SU-DHL-6 (cell line): ENCODE measurements around the gene ITPR1.

Experiments used
- H2AFZ ChIP-seq: fragments of 200-600 bp; sonication (generic); 2 replicates; pipeline ENCODE4 v1.6.1; 2014; ENCODE audit warnings: low read depth, mild to moderate bottlenecking, moderate library complexity, mixed read lengths, antibody characterized with exemption, low read length; ENCODE audit not compliant: severe bottlenecking
- H3F3A ChIP-seq: fragments of 200-600 bp; shearing (Covaris generic); 2 replicates; pipeline ENCODE4 v1.6.0; 2016; ENCODE audit warnings: antibody characterized with exemption, mild to moderate bottlenecking; ENCODE audit not compliant: insufficient read depth
- H3K27ac ChIP-seq: fragments of 200-600 bp; sonication (generic); 2 replicates; pipeline ENCODE4 v1.5.1; 2016; ENCODE audit warnings: low read depth, mild to moderate bottlenecking, low read length, moderate library complexity, mixed read lengths
- H3K27me3 ChIP-seq: fragments of 200-600 bp; sonication (generic), shearing (Covaris generic); 2 replicates; pipeline ENCODE4 v1.6.0; 2014; ENCODE audit warnings: mild to moderate bottlenecking, low read length
- H3K36me3 ChIP-seq: fragments of 200-600 bp; sonication (generic); 2 replicates; pipeline ENCODE4 v1.6.1; 2014; ENCODE audit warnings: mild to moderate bottlenecking, low read length, mixed read lengths
- H3K4me2 ChIP-seq: fragments of 300-600, 200-600 bp; shearing (Covaris generic), sonication (generic); 2 replicates; pipeline ENCODE4 v1.6.0; 2014; ENCODE audit warnings: low read length, low read depth, mild to moderate bottlenecking; ENCODE audit not compliant: poor library complexity, severe bottlenecking
- H3K4me3 ChIP-seq: fragments of 200-600 bp; sonication (generic); 2 replicates; pipeline ENCODE4 v1.5.1; 2014; ENCODE audit warnings: antibody characterized with exemption, low read length, mild to moderate bottlenecking, mixed read lengths; ENCODE audit not compliant: insufficient read depth, poor library complexity, severe bottlenecking
- H3K79me2 ChIP-seq: fragments of 200-600 bp; sonication (generic); 2 replicates; pipeline ENCODE4 v1.6.1; 2014; ENCODE audit warnings: mild to moderate bottlenecking, low read length, moderate library complexity; ENCODE audit not compliant: insufficient read depth
- H3K9ac ChIP-seq: fragments of 200-600 bp; sonication (generic); 2 replicates; pipeline ENCODE4 v1.7.0; 2014; ENCODE audit warnings: mild to moderate bottlenecking, low read length
- H3K9me2 ChIP-seq: fragments of 200-600 bp; sonication (generic); replicated peaks from 2 replicates; pipeline ENCODE4 v1.6.1; 2014; ENCODE audit warnings: low read length; ENCODE audit not compliant: insufficient read depth
- H3K9me3 ChIP-seq: fragments of 200-600 bp; sonication (generic); 2 replicates; pipeline ENCODE4 v1.6.1; 2014; ENCODE audit warnings: low read length, mixed read lengths; ENCODE audit not compliant: insufficient read depth
- H4K20me1 ChIP-seq: fragments of 200-600 bp; sonication (generic); 2 replicates; pipeline ENCODE4 v1.6.1; 2014; ENCODE audit warnings: low read depth, mild to moderate bottlenecking, antibody characterized with exemption, low read length, moderate library complexity, mixed read lengths
- EZH2phosphoT487 ChIP-seq: fragments of 200-600 bp; sonication (generic), shearing (Covaris generic); conservative IDR thresholded peaks from 2 replicates; pipeline ENCODE4 v1.6.1; 2018; ENCODE audit warnings: mild to moderate bottlenecking, antibody characterized with exemption, low read length, moderate library complexity, mixed read lengths
- TF ChIP-seq, protein P1 (sequence below): fragments of 200-600 bp; sonication (generic); IDR thresholded peaks from one replicate; pipeline ENCODE4 v1.5.1; 2017; ENCODE audit warnings: antibody characterized with exemption, mild to moderate bottlenecking, low read length, moderate library complexity; ENCODE audit not compliant: insufficient read depth, poor library complexity, severe bottlenecking

The ITPR1 gene

DNA sequence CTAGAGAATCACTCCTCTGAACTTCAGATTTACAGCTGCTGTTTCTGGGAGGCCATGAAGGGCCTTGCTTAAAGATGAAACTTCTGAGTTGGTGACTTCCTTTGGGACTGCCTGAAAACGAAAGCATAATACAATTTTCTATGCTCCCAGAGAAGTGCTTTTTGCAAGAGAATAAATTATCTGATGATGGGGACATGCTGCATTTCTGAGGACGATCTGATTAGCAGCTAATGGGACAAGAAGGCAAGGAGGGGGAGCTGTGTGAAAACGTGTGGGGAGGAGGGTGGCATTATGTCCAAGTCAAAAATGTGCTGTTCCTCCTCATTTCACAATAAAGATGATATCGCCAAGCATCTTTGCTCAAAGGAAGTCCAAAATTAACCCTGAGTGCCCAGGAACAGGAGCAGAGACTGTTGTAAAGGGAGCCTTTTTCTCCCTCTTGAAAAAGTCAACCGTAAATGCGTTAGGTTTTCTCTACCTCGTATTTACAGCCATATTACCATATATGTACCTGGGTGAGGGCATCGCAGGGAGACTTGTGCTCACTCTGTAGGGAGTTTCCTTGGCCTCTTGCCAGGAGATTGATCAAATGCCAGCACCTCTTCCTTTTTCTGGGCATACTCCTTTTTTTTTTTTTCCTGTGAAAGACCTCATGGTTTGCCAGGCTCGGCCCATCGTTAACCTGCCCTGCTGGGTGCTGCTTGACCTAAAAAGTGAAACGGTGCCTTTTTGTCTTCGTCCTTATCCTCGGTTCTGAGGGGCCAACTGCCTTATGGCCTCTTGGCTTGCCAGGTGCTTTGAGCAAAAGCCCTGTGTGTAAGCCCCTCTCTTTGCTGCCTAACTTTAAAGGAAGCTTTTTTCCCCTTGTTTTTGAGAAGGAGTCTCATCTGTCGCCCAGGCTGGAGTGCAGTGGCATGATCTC, 11.5 kb downstream of the ITPR1 start:
- H3K4me3 ChIP-seq: no peak overlapping the region
- no peaks in the 10 kb centered on the region for H3F3A ChIP-seq
- no peak for TF ChIP-seq EZH2phosphoT487
- TF ChIP-seq, protein P1, sequence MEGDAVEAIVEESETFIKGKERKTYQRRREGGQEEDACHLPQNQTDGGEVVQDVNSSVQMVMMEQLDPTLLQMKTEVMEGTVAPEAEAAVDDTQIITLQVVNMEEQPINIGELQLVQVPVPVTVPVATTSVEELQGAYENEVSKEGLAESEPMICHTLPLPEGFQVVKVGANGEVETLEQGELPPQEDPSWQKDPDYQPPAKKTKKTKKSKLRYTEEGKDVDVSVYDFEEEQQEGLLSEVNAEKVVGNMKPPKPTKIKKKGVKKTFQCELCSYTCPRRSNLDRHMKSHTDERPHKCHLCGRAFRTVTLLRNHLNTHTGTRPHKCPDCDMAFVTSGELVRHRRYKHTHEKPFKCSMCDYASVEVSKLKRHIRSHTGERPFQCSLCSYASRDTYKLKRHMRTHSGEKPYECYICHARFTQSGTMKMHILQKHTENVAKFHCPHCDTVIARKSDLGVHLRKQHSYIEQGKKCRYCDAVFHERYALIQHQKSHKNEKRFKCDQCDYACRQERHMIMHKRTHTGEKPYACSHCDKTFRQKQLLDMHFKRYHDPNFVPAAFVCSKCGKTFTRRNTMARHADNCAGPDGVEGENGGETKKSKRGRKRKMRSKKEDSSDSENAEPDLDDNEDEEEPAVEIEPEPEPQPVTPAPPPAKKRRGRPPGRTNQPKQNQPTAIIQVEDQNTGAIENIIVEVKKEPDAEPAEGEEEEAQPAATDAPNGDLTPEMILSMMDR: no peak
- no peaks in the 10 kb centered on the region for H4K20me1 ChIP-seq
- H3K27me3 ChIP-seq: no peaks in the 10 kb centered on the region
- no peak overlapping the region for H3K27ac ChIP-seq
- H3K9ac ChIP-seq: no peak overlapping the region
- peak overlapping the region; percentile 24 for H3K4me2 ChIP-seq
- H3K36me3 ChIP-seq: no peaks in the 10 kb centered on the region
- no peaks in the 10 kb centered on the region for H3K79me2 ChIP-seq
- no peaks in the 10 kb centered on the region for H3K9me2 ChIP-seq
- H3K9me3 ChIP-seq: no peaks in the 10 kb centered on the region
- no peak overlapping the region for H2AFZ ChIP-seq

DNA sequence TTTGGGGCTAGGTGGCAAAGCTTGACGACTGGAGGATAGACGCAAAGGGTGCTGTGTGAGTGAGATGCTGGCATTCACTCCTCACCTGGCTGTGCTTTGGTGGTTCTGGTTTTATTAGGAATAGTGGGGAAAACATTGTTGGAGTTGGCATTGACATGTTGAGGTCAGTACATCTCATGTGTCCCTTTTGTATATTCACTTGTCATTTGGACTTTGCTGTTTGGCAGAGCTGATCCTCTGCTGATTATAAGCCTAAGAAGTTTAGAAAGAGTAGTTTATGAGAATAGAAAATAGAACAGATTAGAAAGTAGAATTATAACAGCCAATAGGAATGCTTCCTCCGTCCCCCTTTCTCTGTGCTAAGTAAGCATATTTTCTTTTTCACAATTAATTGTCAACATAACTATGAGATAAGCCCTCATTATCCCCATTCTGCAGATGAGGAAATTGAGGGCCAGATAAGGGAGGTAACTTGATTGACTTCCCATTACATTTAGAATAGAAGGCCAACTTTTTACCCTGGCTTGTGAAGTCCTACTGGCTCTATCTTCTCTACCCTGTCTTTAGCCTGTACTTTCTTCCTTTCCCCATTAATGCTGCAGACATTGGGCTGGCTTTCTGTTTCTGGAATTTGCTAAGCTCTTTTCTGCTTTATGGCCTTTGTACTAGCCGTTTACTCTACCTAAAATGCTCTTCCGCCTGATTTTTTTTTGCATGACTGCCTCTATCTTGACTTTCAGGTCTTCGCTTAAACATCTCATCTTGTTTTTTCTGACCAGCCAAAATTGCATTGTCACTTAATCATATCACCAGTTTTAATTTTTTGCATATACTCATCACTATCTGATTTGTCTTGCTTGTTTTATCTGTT, 12.8 kb downstream of the ITPR1 start:
- H3K9ac ChIP-seq: no peak overlapping the region
- no peaks in the 10 kb centered on the region for H3F3A ChIP-seq
- H3K9me2 ChIP-seq: no peaks in the 10 kb centered on the region
- no peaks in the 10 kb centered on the region for H3K27me3 ChIP-seq
- H3K4me2 ChIP-seq: no peak overlapping the region
- TF ChIP-seq EZH2phosphoT487: no peak
- TF ChIP-seq, protein P1: no peak
- H3K9me3 ChIP-seq: no peaks in the 10 kb centered on the region
- no peaks in the 10 kb centered on the region for H3K36me3 ChIP-seq
- H3K27ac ChIP-seq: no peak overlapping the region
- H2AFZ ChIP-seq: no peak overlapping the region
- no peaks in the 10 kb centered on the region for H3K79me2 ChIP-seq
- H3K4me3 ChIP-seq: no peak overlapping the region
- no peaks in the 10 kb centered on the region for H4K20me1 ChIP-seq

DNA sequence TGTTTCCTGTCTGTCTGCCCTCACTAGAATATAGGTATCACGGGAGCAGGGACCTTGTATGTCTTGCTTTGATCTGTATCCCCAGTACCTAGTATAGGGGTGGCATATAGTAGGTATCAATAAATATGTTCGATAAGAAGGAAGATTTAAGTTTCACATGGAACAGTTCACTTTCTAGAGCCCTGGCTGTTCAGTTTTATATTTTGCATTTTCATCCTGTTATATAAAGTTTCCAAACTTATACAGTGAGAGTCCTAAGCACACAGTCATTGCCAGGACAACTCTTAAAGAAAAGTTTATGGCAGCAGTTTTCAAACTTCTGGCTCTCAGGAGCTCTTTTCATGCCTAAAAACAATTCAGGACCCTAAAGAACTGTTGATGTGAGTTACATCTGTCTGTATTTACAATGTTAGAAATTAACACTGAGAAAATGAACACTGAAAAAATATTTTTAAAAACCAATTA, 13.4 kb downstream of the ITPR1 start:
- no peaks in the 10 kb centered on the region for H3F3A ChIP-seq
- H4K20me1 ChIP-seq: no peaks in the 10 kb centered on the region
- H3K27ac ChIP-seq: no peak overlapping the region
- H3K9ac ChIP-seq: no peak overlapping the region
- no peaks in the 10 kb centered on the region for H3K9me2 ChIP-seq
- no peak overlapping the region for H3K4me2 ChIP-seq
- no peaks in the 10 kb centered on the region for H3K27me3 ChIP-seq
- no peaks in the 10 kb centered on the region for H3K9me3 ChIP-seq
- H3K79me2 ChIP-seq: no peaks in the 10 kb centered on the region
- H3K4me3 ChIP-seq: no peak overlapping the region
- no peaks in the 10 kb centered on the region for H3K36me3 ChIP-seq
- TF ChIP-seq, protein P1: no peak
- TF ChIP-seq EZH2phosphoT487: no peak
- no peak overlapping the region for H2AFZ ChIP-seq
